Type B pancreatic cell (in vitro differentiated cells): ENCODE results near the gene TCEAL9. TPM values are rescaled to one million over a fixed set of nuclear protein-coding genes. Genes with fewer than 3 reads are reported as not detected.
"Not testable (repeated sequence)": the region's sequence is repeated elsewhere in the genome, so short reads cannot be mapped to it uniquely, and the experiment has no call there.

Source experiments
- DNase-seq: peaks from one replicate; pipeline ENCODE4 v3.0.0; 2021; ENCODE audit warnings: mixed read lengths; ENCODE audit not compliant: unreplicated experiment; ENCODE audit errors: extremely low spot score
- H3K27ac Mint-ChIP-seq: 2 replicates; pipeline ENCODE4 v1.8.0; 2021; ENCODE audit warnings: mild to moderate bottlenecking, mixed read lengths
- H3K27me3 Mint-ChIP-seq: 2 replicates; pipeline ENCODE4 v1.8.0; 2021; ENCODE audit warnings: mixed read lengths
- H3K36me3 Mint-ChIP-seq: 2 replicates; pipeline ENCODE4 v1.8.0; 2021; ENCODE audit warnings: mixed read lengths
- H3K4me1 Mint-ChIP-seq: one replicate; pipeline ENCODE4 v1.8.0; 2021; ENCODE audit warnings: mixed read lengths; ENCODE audit not compliant: unreplicated experiment
- H3K4me3 Mint-ChIP-seq: 2 replicates; pipeline ENCODE4 v1.8.0; 2021; ENCODE audit warnings: mild to moderate bottlenecking, mixed read lengths
- H3K9me3 Mint-ChIP-seq: 2 replicates; pipeline ENCODE4 v1.8.0; 2021; ENCODE audit warnings: mixed read lengths
- total RNA-seq: library from RNA; stranded (reverse); gene quantifications from 2 replicates; pipeline ENCODE4 v1.2.1, GENCODE V29; 2021; ENCODE audit warnings: low replicate concordance
- TF ChIP-seq, protein P1 (sequence below): fragments of 200-600 bp; sonication (generic); conservative IDR thresholded peaks from 2 replicates; pipeline ENCODE4 v1.5.0; 2021; ENCODE audit warnings: antibody characterized with exemption, mild to moderate bottlenecking

Gene TCEAL9
- total RNA-seq, 1 donor from 2014 or later = 43.1 TPM

DNA sequence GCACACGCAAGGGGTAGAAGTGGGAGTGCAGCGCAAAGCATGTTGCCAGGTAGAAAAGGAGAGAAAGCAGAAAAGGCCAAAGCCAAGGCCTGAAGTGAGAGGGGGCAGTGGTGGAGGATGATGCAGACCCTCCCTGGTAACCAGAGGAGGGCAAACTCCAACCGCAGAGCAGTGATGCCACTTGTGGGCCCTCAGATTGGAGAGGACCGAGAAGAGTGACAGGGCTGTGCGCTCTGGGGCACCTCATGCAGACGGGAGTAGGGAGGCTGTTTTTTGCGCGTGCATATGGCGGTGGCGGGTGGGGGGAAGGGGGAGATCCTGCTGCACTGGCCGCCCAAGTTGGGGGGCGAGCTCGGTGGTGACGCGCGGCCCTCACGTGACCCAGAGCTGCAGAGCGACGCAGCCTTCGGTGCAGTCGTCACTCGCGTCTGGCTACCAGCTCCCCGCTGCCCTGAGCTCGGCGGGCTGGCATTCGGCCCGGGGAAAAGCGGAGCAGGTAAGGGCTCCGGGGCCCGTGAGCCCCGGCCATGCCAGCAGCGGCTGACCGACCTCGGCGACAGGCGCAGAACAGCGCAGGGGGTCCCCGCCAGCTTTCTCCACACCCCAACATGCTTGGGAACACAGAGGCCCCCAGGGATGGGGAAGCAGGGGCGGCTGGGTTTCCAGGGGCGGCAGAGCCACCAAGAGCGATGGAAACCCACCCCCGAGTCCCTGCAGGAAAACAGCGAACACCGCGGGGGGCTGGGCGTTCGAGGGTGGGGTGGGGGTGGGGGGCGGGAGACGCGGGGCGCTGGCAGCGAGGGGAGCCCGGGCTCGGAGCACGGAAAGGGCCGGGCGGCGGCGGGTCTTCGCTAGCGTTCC is 20.0 kb downstream of the TCEAL9 start, which contains the start of gene BEX3:
TSS of gene BEX3 (plus strand) at position 421 of the 861 bp plus-strand sequence. CDS start 984 bp downstream, outside the sequence.
- Mint-ChIP-seq H3K4me1 (no peaks in the 10 kb centered on the region), H3K27me3 (no peaks in the 10 kb centered on the region), H3K36me3 (peaks cover 5% of the 10 kb centered on the region), H3K27ac (peak within 1 kb of the TSS; percentile 91), H3K9me3 (no peaks in the 10 kb centered on the region), H3K4me3 (peak within 1 kb of the TSS; percentile 92)
- peak; percentile 80 for DNase-seq
- TF ChIP-seq, protein P1, sequence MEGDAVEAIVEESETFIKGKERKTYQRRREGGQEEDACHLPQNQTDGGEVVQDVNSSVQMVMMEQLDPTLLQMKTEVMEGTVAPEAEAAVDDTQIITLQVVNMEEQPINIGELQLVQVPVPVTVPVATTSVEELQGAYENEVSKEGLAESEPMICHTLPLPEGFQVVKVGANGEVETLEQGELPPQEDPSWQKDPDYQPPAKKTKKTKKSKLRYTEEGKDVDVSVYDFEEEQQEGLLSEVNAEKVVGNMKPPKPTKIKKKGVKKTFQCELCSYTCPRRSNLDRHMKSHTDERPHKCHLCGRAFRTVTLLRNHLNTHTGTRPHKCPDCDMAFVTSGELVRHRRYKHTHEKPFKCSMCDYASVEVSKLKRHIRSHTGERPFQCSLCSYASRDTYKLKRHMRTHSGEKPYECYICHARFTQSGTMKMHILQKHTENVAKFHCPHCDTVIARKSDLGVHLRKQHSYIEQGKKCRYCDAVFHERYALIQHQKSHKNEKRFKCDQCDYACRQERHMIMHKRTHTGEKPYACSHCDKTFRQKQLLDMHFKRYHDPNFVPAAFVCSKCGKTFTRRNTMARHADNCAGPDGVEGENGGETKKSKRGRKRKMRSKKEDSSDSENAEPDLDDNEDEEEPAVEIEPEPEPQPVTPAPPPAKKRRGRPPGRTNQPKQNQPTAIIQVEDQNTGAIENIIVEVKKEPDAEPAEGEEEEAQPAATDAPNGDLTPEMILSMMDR = no peak

DNA sequence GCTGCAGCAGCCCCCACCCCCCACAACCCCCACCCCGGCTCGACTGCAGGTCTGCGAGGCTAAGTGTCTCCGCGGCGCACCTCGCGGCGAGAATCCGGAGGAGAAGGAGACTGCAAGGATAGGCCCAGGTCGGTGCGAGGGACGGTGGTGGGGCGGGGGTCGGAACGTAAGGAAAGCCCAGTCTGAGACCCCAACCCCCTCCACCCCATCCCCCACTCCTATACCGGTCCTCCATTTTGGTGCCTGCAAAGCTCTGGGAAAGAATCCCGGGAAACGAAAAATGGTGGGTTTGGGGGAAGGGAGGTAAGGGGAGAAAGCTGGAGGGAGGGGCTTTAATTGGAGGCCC is 20.6 kb downstream of the TCEAL9 start:
- Mint-ChIP-seq H3K9me3 (no peaks in the 10 kb centered on the region), H3K4me1 (no peaks in the 10 kb centered on the region), H3K36me3 (peaks cover 5% of the 10 kb centered on the region), H3K27ac (peak overlapping the region; percentile 87), H3K27me3 (no peaks in the 10 kb centered on the region), H3K4me3 (peak overlapping the region; percentile 90)
- TF ChIP-seq, protein P1 = no peak
- DNase-seq = peak; percentile 70

DNA sequence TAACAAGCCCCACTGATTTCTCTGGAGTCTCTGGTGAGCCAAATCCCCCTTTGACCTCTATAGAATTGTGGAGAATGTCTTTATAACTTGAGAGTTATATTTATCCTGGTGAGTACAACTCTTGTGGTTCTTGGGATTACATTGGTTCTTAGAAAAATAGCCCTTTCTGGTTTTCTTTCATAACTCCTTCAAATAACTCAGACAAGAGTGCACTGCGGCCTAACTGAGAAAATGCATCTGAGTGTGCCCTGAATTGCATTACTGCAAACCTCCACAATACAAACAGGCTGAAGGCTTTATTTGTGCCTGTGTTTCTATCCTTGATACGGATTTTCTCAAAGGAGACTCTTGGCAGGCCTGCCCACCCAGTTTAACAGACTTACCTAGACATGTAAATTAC is 22.7 kb downstream of the TCEAL9 start:
- Mint-ChIP-seq H3K9me3 (no peaks in the 10 kb centered on the region), H3K4me3 (peak overlapping the region; percentile 52), H3K27me3 (no peaks in the 10 kb centered on the region), H3K36me3 (peaks cover 5% of the 10 kb centered on the region), H3K27ac (peak overlapping the region; percentile 8), H3K4me1 (no peaks in the 10 kb centered on the region)
- DNase-seq = no peak
- TF ChIP-seq, protein P1 = no peak

DNA sequence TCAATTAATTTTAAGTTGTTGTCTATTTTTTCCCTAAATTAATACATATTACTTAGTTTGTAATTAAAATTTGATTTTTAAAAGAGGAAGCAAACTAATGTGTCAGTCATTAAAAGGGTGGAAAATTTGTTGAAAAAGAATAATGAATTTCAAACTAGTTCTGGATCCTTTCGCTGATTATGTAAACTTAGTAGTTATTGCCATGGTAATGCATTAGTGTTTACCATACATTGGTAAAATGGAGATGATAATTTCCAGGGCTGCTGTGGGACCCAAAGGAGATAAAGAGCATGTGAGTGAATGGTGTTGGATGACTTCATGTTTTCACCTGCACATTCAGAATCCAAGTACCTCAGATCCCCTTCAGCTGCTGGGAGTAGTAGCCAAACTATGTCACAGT is 26.6 kb downstream of the TCEAL9 start:
- H3K36me3 Mint-ChIP-seq = peaks cover 5% of the 10 kb centered on the region
- H3K27ac Mint-ChIP-seq = no peak overlapping the region
- H3K9me3 Mint-ChIP-seq = no peaks in the 10 kb centered on the region
- TF ChIP-seq, protein P1 = no peak
- no peaks in the 10 kb centered on the region for H3K27me3 Mint-ChIP-seq
- H3K4me1 Mint-ChIP-seq = no peaks in the 10 kb centered on the region
- H3K4me3 Mint-ChIP-seq = no peak overlapping the region
- DNase-seq = no peak

DNA sequence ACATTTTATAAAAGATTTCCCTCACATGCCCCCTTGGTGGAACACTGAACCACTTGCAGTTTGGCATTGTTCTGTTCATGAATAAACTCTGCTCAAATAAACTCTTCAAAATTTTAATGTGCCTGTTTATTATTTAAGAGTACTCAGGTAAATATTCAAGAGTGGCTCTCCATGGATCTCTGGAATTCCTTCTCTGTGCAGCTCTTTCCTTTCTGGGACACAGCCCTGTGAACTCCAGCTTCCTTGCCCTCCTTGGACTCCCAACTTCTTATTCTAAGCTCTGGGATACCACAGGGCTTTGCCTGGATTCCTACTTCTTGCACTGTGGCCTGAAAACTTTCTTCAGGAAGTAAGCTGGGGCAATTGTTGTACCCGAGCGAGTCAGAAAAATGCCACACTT is 28.4 kb downstream of the TCEAL9 start:
- no peak overlapping the region for H3K4me3 Mint-ChIP-seq
- peaks cover 4% of the 10 kb centered on the region for H3K27me3 Mint-ChIP-seq
- no peaks in the 10 kb centered on the region for H3K4me1 Mint-ChIP-seq
- TF ChIP-seq, protein P1 = no peak
- DNase-seq = no peak
- no peak overlapping the region for H3K27ac Mint-ChIP-seq
- H3K9me3 Mint-ChIP-seq = no peaks in the 10 kb centered on the region
- H3K36me3 Mint-ChIP-seq = no peaks in the 10 kb centered on the region

DNA sequence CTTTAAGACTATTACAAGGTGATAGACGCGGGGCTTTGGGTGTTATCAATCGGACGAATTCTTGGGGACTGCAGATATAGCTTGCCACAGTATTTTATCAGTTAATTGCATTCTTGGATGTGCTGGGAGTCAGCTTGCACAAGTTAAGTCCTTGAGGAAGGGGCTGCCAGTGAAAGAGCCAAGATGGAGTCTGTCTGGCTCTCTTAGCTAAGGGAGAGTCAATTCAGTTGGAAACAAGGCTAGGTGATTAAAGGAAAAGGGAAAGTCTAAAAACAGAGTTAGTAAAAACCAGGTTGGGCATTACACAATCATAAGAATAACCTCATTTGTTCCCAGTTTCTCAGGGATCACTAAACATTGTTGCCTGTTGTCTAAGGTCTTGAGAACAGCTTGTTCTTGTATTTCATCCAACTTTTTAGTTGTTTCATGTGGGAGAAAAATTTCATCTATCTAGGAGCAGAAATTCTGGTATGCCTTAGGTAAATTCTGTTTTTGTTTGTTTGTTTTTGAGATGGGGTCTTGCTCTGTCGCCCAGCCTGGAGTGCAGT is 29.1 kb downstream of the TCEAL9 start:
- not testable (repeated sequence) for H3K9me3 Mint-ChIP-seq, H3K4me1 Mint-ChIP-seq, H3K27me3 Mint-ChIP-seq, H3K27ac Mint-ChIP-seq, H3K36me3 Mint-ChIP-seq, H3K4me3 Mint-ChIP-seq, DNase-seq
